ENCODE measurements around the gene PTPRT.

GRCh38 chr20:42649748-42650147, 540.0 kb downstream of the PTPRT start:
- TF ChIP-seq, protein P1, sequence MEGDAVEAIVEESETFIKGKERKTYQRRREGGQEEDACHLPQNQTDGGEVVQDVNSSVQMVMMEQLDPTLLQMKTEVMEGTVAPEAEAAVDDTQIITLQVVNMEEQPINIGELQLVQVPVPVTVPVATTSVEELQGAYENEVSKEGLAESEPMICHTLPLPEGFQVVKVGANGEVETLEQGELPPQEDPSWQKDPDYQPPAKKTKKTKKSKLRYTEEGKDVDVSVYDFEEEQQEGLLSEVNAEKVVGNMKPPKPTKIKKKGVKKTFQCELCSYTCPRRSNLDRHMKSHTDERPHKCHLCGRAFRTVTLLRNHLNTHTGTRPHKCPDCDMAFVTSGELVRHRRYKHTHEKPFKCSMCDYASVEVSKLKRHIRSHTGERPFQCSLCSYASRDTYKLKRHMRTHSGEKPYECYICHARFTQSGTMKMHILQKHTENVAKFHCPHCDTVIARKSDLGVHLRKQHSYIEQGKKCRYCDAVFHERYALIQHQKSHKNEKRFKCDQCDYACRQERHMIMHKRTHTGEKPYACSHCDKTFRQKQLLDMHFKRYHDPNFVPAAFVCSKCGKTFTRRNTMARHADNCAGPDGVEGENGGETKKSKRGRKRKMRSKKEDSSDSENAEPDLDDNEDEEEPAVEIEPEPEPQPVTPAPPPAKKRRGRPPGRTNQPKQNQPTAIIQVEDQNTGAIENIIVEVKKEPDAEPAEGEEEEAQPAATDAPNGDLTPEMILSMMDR (IDR thresholded peaks at IDR 0.05) = no peak
- no peak for TF ChIP-seq RFX5 (IDR thresholded peaks at IDR 0.05; ENCODE audit: low read length)
- no peak for TF ChIP-seq NFIC (IDR thresholded peaks at IDR 0.05; ENCODE audit: borderline replicate concordance)
- TF ChIP-seq EP300 (IDR thresholded peaks at IDR 0.05; ENCODE audit: borderline replicate concordance in 1 of 2, low read depth in 1 of 2, low read length in 1 of 2) = no peak
- TF ChIP-seq REST (IDR thresholded peaks at IDR 0.05; ENCODE audit: low read depth, low read length) = no peak
- no peak for TF ChIP-seq EZH2phosphoT487 (IDR thresholded peaks at IDR 0.05; ENCODE audit: borderline replicate concordance, low read depth)
- no peak for TF ChIP-seq CHD2 (IDR thresholded peaks at IDR 0.05; ENCODE audit: low read length, partially characterized antibody)
- no peak for TF ChIP-seq POLR2AphosphoS5 (IDR thresholded peaks at IDR 0.05; ENCODE audit: low read depth, low read length)

Measured in SK-N-SH (cell line).